Stimulated activated CD8-positive, alpha-beta memory T cell treated with anti-CD3 and anti-CD28 coated beads, Interleukin-2, amount 100 ng/mL, for 48 hours (primary cell): Measurements from ENCODE around the gene IER3IP1.
A peak's percentile ranks its signal among the peaks of the same experiment; 100 is the strongest.
"Not testable (repeated sequence)": the region's sequence is repeated elsewhere in the genome, so short reads cannot be mapped to it uniquely, and the experiment has no call there.

Experiments
- DNase-seq, 2 donors: peaks; one replicate each; pipeline ENCODE4 v3.0.0-alpha.2; 2020; ENCODE audit warnings: low read depth in 2 of 2

IER3IP1 gene, protein sequence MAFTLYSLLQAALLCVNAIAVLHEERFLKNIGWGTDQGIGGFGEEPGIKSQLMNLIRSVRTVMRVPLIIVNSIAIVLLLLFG

DNA sequence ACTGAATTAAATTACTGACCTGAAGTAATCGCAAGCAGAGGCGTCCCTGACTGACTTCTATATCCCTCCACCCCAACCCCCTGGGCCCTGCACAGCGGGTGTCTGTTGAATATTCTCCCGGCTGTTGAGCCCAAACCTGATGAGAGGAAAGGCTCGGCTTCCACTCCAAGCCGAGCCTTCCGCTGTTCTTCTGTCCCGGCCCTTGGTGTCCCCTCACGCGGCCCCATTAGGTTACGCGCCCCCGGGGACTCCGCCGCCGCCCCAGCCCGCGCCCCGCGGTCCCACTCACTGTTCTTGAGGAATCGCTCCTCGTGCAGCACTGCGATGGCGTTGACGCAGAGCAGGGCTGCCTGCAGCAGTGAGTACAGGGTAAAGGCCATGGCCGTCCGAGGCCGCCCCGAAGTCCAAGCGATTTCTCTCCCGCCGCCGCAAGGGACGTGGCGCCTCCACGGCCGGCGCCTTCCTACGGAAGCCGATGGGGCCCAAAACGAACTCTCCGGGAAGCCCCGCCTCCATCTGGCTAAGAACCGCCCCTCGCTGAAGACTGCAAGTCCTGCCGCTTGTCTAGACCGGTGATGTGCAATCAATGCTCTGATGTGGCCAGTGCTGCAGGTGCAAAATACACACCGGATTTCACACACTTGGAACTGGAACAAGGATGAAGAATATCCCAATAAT, at the start of gene IER3IP1:
Gene IER3IP1, minus strand, starts transcription at position 467 of the 678 bp plus-strand sequence. Its CDS starts 87 bp downstream, at position 380.
- DNase-seq: peak; percentile 76 to 87

DNA sequence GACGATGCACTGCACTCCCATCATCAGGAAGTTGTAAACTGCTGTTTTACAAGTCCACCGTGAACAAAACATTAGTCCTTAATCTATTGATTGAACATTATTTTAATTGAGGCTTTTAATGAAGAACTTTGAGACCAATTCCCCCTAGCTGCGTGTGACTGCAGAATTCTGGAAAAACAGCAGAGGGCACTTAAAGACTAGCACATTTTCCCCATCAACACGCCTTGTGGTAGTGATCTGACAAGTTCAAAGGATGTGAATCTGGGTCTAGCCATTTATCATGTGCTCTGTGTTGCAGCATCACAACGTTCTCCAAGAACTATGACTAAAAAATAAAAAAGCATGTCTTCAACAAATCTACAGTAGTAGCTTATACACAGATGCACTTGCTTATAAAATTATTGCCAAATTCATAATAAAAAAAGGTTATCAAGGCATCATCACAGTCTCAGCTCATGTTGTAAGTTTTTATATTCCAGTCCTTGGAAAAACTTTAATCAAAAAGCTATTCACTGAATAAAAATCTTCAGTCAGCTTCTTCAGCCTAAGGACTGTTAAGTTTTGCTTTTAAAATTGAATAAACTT, 39.5 kb upstream of the IER3IP1 start:
- no peak for DNase-seq

DNA sequence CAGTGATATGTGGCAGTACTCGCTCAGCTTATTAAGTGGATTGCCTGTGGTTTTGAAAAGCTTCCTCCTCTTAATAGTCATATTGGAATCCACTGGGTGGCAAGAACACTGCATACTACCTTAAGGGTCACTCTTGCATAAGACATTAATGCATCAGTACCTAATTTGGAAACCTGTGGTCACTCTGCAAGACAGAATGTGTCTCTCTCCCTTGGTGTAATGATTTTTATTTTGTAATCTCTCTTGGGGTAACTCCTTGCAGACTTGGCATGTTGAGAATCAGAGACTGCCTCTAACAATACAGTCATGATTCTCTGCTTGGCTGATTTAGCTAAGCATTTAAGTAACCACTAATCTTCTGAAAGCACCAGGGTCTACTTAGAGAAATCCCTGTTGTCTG, 33.0 kb upstream of the IER3IP1 start:
- no peak for DNase-seq

DNA sequence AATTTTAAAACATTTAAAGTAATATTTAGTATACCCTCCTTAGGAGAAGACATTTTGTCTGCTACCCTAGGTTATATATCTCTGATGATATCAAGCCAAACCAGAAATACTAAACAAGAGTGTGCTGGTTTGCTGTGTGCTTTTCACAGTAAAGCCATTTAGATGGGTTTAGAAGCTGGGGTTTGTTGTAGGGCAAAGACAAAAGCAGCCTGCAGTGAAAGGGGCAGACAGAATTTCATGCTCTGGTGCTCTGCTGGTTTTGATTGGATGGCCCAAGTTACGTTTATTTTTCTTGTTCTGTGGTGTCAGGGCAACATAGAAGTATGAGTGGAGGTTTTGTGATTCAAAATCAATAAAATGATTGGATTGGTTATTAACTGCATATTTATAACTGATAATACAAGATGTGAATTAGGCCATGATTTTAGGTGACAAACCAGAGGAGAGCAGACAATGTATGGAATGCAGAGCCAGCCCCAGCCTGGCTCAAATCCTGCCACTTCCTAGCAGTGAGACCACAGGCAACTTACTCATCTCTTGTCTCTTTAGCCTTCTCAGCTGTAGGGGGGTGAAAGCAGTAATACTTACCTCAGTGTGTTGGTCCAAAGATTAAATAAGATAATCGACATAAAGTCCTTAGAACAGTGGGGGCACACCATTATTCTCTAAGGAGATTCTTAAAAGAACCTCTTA, 30.9 kb upstream of the IER3IP1 start:
- DNase-seq: no peak

DNA sequence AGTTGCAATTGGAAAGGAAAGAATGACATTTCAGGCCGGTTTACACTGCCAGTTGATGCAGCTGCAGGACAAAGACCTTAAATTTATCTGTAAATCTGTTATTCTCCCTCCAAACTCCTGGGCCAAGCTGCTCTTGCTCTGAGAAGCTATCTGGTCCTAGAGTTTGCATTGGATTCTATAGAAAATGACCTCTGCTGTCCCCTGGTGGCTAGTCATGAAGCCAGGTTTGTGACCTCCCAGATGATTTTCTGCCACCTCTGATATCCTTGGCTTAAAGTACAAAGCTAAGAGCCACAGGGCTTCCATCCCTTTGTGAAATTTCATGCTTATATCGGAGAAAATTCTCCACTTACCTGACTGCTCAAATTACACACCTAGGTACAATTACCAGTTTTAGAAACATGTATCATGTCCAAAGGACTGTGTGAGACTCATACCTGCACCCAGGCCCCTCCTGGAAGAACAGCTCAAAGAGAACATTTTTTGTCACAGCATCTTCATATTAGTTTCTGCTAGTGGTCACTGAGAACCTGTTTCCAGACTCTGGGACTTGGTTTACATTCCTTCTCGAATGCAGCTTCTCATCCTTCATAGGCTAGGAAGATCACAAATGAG, 28.9 kb upstream of the IER3IP1 start:
- DNase-seq: peak in 1 of 2 donors; percentile 4

DNA sequence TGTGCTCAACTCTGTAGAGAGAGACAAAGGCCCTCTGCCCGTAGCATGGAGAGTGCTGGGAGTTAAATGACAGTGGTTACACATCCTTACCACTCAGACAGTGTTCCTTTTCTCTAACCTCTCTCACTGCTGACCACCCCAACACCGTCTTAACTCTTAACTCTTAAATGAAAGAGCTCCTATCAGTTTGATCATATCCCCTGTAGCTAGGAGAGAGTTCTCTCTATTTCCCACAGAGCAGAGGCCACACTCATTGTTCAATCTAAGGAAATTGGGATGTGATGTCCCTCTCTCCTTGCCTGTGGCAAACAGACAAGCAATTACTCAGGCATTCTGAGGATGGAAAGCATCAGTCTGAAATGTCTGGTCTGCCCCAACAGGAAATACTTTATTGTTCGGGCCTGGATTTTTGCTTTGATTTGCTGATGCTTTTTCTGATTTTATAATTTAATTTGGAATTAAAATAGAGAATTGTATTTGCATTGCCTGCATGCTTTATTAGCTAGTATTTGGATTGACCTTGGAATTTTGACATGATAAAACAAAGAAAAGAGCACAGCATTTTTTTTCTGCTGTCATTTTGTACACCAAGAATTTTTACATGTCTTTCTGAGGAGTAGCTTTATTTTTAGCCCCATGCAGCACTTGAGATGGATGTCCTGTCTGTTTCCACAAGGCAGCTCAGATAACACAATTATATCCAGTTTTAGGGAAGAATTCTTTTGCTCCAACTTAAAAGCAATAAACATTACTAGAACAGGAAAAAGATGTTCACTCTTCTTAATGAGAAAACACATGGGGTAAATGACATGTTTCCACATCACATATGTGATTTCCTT, 27.7 kb upstream of the IER3IP1 start:
- no peak for DNase-seq

DNA sequence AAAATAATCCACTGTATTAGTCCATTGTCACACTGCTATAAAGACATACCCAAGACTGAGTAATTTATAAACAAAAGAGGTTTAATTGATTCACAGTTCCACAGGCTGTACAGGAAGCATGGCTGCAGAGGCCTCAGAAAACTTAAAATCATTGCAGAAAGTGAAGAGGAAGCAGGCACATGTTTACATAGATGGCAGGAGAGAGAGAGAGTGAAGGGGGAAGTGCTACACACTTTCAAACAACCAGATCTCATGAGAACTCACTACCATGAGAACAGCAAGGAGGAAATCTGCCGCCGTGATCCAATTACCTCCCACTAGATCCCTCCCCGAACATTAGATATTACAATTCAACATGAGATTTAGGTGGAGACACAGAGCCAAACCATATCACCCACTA, 19.8 kb upstream of the IER3IP1 start:
- DNase-seq: not testable (repeated sequence)

DNA sequence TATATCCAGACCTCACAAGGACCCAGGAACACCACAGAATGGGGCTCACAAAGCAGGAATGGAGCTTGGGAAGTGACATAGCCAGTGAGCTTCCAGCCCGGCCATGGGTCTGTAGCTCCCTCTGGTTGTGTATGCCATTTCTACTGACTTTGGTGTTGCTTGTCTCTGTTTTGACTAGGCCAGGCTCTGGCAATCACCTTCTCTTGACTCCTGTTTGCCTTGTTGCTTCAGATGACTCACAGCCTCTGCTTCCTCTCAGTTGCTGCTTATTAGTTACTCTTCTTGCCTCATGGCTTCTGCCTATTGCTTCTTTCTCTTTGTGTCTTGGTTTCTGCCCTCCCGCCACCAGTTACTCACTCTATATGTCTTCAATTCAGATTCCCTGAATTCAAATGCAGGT, 15.8 kb upstream of the IER3IP1 start:
- no peak for DNase-seq

DNA sequence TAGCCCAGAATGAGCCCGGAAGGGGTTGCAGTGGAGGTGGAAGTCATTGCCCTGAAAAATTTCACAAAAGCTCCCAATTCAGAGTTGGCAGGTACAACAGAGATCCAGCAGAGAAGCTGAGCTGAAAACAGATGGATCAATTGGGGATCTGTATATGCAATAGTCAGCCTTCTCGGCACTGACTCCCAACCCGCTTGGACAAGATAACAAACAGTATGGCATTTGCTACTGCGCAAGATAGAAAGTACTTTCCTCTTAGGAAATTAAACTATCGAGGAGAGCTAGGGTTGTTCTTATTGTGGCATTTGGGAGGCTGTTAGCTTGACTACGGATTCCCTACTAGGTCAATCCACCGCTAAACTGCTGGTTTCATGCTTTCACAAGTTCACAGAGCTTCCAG, 11.6 kb upstream of the IER3IP1 start:
- DNase-seq: no peak

DNA sequence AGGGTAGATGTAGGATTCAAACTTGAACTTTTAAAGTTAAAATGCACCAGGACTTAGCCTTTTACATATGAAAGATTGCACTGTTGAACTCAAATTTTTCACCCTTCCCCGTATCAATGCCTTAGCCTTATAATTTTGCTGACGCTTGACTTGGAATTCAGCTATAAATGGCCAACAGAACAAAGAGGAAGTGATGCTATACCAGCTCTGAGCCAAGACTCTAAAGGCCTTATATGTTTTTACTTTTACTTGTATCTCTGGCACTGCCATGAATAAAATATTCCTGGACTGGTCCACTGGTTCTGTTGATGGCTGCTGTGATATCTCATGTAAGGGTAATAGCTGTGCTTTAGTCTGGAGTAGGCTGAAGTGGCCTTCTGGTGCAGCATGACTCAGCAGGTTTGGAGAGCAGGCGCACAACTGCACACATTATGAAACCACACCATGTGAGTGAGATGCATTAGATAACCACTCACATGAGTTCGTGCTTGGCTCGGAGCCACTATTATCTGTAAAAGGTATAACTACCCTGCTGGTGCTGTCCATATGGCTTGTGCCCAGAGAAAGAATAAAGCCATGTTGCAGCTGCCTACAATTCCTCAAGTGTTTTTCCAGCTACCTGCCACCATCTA, 8.4 kb upstream of the IER3IP1 start:
- no peak for DNase-seq

DNA sequence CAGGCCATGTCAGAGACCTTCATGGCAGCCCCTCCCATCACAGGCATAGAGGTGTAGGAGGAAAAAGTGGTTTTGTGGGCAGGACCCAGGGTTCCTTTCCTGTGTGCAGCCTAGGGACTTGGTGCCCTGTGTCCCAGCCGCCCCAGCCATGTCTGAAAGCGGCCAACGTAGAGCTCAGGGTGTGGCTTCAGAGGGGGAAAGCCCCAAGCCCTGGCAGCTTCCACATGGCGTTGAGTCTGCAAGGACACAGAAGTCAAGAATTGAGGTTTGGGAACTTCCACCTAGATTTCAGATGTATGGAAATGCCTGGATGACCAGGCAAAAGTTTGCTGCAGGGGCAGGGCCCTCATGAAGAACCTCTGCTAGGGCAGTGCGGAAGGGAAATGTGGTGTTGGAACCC, 6.0 kb upstream of the IER3IP1 start:
- DNase-seq: not testable (repeated sequence)

DNA sequence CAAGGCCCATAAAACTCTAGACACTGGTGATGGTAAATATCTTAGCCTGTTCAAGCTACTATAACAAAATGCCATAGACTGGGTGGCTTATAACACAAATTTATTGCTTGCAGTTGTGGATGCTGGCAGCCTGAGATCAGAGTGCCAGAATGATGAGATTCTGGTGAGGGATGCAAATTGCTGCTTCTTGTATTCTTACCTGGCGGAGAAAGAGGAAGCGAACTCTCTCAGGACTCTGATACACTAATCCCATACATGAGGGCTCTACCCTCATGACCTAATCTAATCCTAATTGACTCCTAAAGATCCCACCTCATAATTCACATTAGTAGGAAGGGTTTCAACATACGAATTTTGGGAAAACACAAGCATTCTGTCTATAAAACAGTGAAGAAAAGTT, 4.6 kb upstream of the IER3IP1 start:
- DNase-seq: no peak

DNA sequence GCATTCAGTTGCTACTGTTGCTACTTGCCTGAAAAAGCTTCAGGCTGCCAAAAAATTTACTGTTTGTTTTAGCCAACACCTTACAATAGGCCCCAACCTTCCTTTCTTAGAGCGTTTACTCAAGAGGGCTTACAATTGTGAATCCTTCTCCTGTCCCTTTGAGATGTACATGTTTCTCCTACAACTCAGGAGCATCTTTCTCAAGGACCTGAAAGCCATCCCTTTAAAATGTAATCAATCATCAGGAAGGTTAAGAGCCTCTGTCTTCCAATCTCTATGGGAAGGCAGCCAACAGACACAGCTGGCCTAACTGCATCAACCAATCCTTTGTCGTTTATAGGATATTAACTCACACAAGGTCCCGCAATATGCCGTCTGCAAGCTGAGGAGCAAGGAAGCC, 3.4 kb upstream of the IER3IP1 start:
- DNase-seq: no peak

DNA sequence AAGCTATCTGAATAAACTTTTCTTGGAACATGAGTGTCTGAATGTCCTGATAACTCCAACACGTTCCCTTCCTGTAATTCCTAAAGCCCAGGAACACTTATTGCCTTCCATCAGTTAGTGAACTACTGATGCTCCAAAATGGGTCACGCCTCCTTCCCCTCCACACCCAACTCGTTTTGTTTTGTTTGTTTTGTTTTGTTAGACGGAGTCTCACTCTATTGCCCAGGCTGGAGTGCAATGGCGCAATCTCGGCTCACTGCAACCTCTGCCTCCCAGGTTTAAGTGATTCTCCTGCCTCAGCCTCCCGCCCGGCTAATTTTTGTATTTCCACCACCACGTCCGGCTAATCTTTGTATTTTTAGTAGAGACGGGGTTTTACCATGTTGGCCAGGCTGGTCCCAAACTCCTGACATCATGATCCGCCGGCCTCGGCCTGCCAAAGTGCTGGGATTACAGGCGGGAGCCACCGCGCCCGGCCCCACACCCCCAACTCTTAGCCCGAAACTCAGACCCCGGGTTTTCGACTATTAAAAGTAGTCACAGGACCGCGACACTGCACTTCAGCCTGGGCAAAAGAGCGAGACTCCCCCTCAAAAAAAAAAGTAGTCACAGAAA, 774 bp downstream of the IER3IP1 start:
- DNase-seq: no peak

DNA sequence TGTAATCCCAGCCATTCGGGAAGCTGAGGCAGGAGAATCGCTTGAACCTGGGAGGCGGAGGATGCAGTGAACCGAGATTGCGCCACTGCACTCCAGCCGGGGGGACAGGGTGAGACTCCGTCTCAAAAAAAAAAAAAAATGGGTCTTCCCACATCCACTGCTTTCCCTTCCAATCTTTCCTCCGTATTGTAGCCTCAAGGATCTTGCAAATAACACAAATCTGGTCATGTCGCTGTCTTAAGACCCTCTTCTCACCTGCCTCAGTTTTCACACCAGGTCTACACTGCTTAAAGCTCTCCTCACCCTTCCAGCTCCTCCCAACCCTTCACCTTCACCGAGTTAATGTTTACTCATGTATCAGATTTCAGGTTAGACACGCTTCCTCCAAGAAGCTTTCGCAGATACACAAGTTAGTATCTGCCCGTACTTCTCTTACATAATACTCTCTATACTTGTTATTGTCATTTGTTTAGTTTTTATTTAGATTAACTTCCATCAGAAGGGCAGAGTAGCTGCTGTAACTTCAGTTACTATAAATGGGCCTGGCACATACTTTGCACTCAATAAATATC, 1.5 kb downstream of the IER3IP1 start:
- DNase-seq: no peak

DNA sequence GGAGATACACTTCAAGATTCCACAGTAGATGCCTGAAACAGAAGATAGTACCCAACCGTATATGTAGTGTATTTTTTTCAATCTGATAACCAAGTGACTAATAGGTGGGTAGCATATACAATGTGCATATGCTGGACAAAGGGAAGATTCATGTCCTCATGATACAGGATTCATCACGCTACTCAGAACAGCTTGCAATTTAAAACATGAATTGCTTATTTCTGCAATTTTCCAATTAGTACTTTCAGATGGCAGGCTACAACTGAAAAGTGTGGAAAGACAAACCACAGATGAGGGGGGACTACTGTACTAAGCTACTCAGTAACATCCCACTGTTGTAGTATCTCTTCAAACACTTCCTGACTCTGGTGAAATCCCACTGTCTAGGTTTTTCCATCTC, 3.7 kb downstream of the IER3IP1 start:
- no peak for DNase-seq

DNA sequence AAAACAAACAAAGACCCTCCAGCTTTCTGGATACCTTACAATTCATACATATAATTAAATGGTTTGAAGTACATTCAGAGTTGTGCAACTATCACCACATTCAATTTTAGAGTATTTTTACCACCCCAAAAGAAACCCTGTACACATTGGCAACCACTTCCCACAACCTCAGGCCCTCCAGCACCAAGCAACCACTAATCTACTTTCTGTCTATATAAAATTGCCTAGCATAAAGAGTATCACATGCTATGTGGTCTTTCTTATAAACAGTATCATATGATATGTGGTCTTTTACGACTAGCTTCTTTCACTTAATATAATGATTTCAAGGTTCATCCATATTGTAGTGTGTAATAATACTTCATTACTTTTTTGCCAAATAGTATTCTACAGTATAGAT, 7.3 kb downstream of the IER3IP1 start:
- DNase-seq: no peak

DNA sequence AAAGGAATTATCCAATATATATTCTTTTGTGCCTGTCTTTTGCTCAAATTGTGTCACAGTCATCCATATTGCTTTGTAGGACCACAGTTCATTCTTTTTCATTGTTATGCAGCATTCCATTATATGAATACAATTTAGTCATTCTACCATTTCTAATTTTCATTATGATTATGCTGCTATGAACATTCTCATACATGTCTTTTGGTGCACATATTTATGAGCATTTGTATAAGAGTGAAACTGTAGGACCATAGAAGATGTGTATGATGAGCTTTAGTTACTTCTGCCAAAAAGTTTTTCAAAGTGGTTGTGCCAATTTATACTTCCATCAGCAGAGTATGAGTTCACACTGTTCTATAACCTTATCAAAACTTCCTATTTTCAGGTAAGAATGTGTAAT, 7.7 kb downstream of the IER3IP1 start:
- no peak for DNase-seq

DNA sequence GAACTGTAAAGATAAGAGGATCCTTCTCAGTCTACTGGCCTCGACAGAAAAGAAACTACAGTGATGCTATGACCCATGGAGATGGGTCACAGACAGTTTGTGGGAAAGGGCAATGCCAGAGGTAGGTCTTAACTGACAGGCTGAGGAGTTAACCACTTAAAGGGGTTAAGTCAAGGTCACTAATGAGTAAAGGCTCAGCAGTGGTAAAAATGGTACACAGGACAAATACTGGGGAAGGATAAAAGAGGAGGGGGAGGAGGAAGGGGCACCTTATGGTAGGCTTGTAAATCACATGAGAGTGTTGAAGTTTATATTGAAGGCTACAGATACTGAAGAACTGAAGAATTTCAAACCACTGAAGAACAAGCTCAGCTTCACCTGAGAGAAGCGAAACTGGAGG, 9.9 kb downstream of the IER3IP1 start:
- DNase-seq: no peak

DNA sequence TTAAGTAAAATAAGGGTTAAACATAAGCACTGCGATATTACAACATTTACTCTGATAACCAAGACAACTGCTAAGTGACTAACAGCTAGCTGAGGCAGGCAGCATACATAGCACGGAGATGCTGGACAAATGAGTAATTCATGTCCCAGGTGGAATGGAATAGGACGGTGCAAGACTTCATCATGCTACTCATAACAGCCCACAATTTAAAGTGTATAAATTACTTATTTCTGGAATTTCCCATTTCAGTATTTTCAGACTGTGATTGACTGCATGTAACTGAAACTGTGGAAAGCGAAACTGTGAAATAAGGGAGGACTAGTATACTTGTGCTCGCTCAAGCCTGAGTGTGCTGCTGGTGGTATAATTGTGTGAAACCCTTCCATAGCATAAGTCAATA, 12.9 kb downstream of the IER3IP1 start:
- DNase-seq: no peak
